NCI-H187 treated with DMSO at 0.1 percent for 48 hours (cell line): ENCODE results near the gene FKBP8.

Source experiments
- DNase-seq: peaks from one replicate; lab custom pipeline; 2025; lab: John Stamatoyannopoulos, UW

FKBP8 gene

GRCh38 chr19:18483119-18483890 lies 60.1 kb downstream of the FKBP8 start:
- DNase-seq: no peak
